Prostate gland (tissue), 2 donors: Measurements from ENCODE around the gene CIPC.

ENCODE experiments used
- CTCF ChIP-seq, 4 experiments: fragments of 200-600 bp in 2 of 4; fragments of 450-650 bp in 2 of 4; sonication (generic) in 2 of 4; IDR thresholded peaks; 1 replicate in 3 of 4; 2 replicates in 1 of 4; pipeline ENCODE4 v1.5.1; 2016 to 2019; ENCODE audit warnings: antibody characterized with exemption in 4 of 4, mild to moderate bottlenecking in 2 of 4, moderate library complexity in 2 of 4
- POLR2A ChIP-seq: fragments of 450-650 bp; IDR thresholded peaks from one replicate; pipeline ENCODE4 v1.6.1; 2016; ENCODE audit warnings: antibody characterized with exemption, mild to moderate bottlenecking
- POLR2AphosphoS5 ChIP-seq: sonication (generic); formaldehyde crosslinking; IDR thresholded peaks from one replicate; pipeline ENCODE4 v1.6.1; 2017; ENCODE audit warnings: antibody characterized with exemption

- TF ChIP-seq POLR2AphosphoS5 (no peak), CTCF (IDR thresholded peaks at IDR 0.05) (no peak), POLR2A (no peak)
Measured at GRCh38 chr14:77116172-77116817, 18.2 kb downstream of the CIPC start.
